ENCODE measurements around the gene RNU1-3.
"Not testable (repeated sequence)": the region's sequence is repeated elsewhere in the genome, so short reads cannot be mapped to it uniquely, and the experiment has no call there.

- TF ChIP-seq CTCF (IDR thresholded peaks at IDR 0.05; ENCODE audit: low read depth, low read length, missing input control); TAF1 (conservative IDR thresholded peaks at IDR 0.05); JUND (IDR thresholded peaks at IDR 0.05); MAX (IDR thresholded peaks at IDR 0.05); REST (IDR thresholded peaks at IDR 0.05); RAD21 (IDR thresholded peaks at IDR 0.05); GABPA (IDR thresholded peaks at IDR 0.05 in 1 of 2, conservative IDR thresholded peaks at IDR 0.05 in 1 of 2); SP1 (IDR thresholded peaks at IDR 0.05): not testable (repeated sequence)
- TF ChIP-seq, protein P1, sequence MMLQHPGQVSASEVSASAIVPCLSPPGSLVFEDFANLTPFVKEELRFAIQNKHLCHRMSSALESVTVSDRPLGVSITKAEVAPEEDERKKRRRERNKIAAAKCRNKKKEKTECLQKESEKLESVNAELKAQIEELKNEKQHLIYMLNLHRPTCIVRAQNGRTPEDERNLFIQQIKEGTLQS (IDR thresholded peaks at IDR 0.05), result not testable (repeated sequence)
These were observed 45.4 kb upstream of the RNU1-3 start for GRCh38 chr1:16712131-16712530.

All from liver (tissue), 3 donors.